ENCODE results near the gene STX7. TPM values are rescaled to one million over a fixed set of nuclear protein-coding genes. Genes with fewer than 3 reads are reported as not detected.

STX7 gene
- total RNA-seq, 2 experiments from 2014 or later, result 19.9 to 20.2 TPM

Other genes with a start within 250 kb of the STX7 start
- not detected for gene MOXD1, start 111.6 kb downstream of the STX7 start, total RNA-seq
- gene TAAR9, start 25.2 kb upstream of the STX7 start, total RNA-seq, result not detected
- not detected for gene TAAR8, start 39.6 kb upstream of the STX7 start, total RNA-seq
- not detected for gene TAAR6, start 57.2 kb upstream of the STX7 start, total RNA-seq
- not detected for gene TAAR5, start 76.6 kb upstream of the STX7 start, total RNA-seq
- gene TAAR2, start 111.2 kb upstream of the STX7 start, total RNA-seq, result not detected
- not detected for gene TAAR1, start 146.1 kb upstream of the STX7 start, total RNA-seq
- not detected for gene VNN1, start 200.9 kb upstream of the STX7 start, total RNA-seq
- gene VNN2, start 244.8 kb upstream of the STX7 start, total RNA-seq, result 1 to 10 TPM; 5.3 to 6.1 TPM